K562 (cell line): ENCODE measurements around the gene PIK3C2A. TPM values are rescaled to one million over a fixed set of nuclear protein-coding genes. Genes with fewer than 3 reads are reported as not detected.
A peak's percentile ranks its signal among the peaks of the same experiment; 100 is the strongest.

Experiments used
- FUS ChIP-seq: fragments of 200-400 bp; formaldehyde crosslinking; optimal IDR thresholded peaks from 2 replicates; pipeline ENCODE3; 2017; ENCODE audit warnings: low read depth, low read length
- ZNF253 ChIP-seq: fragments of 250-450 bp; sonication (Bioruptor Pico); conservative IDR thresholded peaks from 2 replicates; pipeline ENCODE4 v1.6.1; 2021; ENCODE audit warnings: mild to moderate bottlenecking
- ZNF436 ChIP-seq: fragments of 250-450, 450-650 bp; sonication (Bioruptor Pico); formaldehyde crosslinking; IDR thresholded peaks from 2 replicates; pipeline ENCODE4 v1.7.0; 2020; ENCODE audit warnings: mild to moderate bottlenecking
- polyA plus RNA-seq, 8 experiments: library from polyadenylated mRNA; depleted of rRNA in 4 of 8; stranded (reverse) in 5 of 8; unstranded in 3 of 8; fragments of >200 nt; fragmentation: Nextera tagmentation in 2 of 8; fragmentation: Illumina TruSeq in 1 of 8; extraction: Ambion mirVana in 2 of 8; extraction: Trizol in 1 of 8; gene quantifications; 2 replicates each; pipeline versions ENCODE4 v1.2.1 to v1.2.3, GENCODE V29; 2011 to 2014; ENCODE audit warnings: inconsistent platforms in 1 of 8, missing spikeins in 1 of 8
- total RNA-seq, 7 experiments: library from RNA; depleted of rRNA in 6 of 7; stranded (reverse); fragments of >200 nt in 6 of 7; fragmentation: Illumina TruSeq in 2 of 7; extraction: Trizol in 2 of 7; gene quantifications; 2 replicates each; pipeline versions ENCODE4 v1.2.1 to v1.2.3, GENCODE V29; 2011 to 2021; ENCODE audit warnings: low replicate concordance in 1 of 7
- TF ChIP-seq, protein P1 (sequence below): fragments of 450-650 bp; IDR thresholded peaks from 2 replicates; pipeline ENCODE4 v1.6.1; 2016; ENCODE audit warnings: mild to moderate bottlenecking, moderate library complexity
- TF ChIP-seq, protein P2 (sequence below): fragments of 450-650 bp; formaldehyde crosslinking; IDR thresholded peaks from 2 replicates; pipeline ENCODE4 v1.4.0; 2020; ENCODE audit warnings: mild to moderate bottlenecking, mixed read lengths

The PIK3C2A gene
- total and polyA plus RNA-seq, 9 of the 15 experiments (the other 6 are each of a cell fraction or from before 2014, with no cell fraction given): 3.1 to 25.2 (median 15.6) TPM

DNA sequence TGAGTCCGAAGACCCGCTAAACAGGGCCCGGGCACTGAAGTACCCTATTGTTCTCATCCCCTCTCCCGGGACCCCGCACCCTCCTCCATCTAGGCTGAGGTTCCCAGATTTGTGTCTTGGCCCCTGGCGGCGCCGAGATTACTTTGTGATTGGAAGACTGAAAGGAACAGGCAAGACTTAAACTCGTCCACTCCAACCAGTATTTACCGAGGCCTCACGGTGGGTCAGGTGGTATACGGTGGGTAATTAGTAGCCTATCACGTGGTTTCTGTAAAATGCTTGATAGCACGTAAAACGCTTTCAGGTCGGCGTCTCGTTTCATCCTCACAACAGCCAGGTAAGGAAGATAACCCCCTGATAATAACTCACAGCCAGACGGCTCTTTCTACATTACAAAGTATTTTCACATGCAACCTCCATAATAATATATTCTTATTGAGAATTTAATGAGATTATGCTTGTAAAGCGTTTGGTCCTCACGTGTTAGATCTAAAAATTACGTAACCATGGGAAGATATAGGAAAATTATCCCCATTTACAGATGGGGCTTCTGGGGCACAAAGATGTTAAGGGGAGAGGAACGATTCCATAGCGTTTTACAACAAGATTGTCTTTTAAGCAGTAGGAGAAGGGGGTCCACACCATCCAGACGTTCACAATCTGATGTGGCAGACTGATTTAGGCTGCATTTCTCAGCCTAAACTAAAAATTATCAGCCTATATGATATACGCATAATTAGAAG is 642 bp upstream of the PIK3C2A start (continued):
- TF ChIP-seq, protein P1, sequence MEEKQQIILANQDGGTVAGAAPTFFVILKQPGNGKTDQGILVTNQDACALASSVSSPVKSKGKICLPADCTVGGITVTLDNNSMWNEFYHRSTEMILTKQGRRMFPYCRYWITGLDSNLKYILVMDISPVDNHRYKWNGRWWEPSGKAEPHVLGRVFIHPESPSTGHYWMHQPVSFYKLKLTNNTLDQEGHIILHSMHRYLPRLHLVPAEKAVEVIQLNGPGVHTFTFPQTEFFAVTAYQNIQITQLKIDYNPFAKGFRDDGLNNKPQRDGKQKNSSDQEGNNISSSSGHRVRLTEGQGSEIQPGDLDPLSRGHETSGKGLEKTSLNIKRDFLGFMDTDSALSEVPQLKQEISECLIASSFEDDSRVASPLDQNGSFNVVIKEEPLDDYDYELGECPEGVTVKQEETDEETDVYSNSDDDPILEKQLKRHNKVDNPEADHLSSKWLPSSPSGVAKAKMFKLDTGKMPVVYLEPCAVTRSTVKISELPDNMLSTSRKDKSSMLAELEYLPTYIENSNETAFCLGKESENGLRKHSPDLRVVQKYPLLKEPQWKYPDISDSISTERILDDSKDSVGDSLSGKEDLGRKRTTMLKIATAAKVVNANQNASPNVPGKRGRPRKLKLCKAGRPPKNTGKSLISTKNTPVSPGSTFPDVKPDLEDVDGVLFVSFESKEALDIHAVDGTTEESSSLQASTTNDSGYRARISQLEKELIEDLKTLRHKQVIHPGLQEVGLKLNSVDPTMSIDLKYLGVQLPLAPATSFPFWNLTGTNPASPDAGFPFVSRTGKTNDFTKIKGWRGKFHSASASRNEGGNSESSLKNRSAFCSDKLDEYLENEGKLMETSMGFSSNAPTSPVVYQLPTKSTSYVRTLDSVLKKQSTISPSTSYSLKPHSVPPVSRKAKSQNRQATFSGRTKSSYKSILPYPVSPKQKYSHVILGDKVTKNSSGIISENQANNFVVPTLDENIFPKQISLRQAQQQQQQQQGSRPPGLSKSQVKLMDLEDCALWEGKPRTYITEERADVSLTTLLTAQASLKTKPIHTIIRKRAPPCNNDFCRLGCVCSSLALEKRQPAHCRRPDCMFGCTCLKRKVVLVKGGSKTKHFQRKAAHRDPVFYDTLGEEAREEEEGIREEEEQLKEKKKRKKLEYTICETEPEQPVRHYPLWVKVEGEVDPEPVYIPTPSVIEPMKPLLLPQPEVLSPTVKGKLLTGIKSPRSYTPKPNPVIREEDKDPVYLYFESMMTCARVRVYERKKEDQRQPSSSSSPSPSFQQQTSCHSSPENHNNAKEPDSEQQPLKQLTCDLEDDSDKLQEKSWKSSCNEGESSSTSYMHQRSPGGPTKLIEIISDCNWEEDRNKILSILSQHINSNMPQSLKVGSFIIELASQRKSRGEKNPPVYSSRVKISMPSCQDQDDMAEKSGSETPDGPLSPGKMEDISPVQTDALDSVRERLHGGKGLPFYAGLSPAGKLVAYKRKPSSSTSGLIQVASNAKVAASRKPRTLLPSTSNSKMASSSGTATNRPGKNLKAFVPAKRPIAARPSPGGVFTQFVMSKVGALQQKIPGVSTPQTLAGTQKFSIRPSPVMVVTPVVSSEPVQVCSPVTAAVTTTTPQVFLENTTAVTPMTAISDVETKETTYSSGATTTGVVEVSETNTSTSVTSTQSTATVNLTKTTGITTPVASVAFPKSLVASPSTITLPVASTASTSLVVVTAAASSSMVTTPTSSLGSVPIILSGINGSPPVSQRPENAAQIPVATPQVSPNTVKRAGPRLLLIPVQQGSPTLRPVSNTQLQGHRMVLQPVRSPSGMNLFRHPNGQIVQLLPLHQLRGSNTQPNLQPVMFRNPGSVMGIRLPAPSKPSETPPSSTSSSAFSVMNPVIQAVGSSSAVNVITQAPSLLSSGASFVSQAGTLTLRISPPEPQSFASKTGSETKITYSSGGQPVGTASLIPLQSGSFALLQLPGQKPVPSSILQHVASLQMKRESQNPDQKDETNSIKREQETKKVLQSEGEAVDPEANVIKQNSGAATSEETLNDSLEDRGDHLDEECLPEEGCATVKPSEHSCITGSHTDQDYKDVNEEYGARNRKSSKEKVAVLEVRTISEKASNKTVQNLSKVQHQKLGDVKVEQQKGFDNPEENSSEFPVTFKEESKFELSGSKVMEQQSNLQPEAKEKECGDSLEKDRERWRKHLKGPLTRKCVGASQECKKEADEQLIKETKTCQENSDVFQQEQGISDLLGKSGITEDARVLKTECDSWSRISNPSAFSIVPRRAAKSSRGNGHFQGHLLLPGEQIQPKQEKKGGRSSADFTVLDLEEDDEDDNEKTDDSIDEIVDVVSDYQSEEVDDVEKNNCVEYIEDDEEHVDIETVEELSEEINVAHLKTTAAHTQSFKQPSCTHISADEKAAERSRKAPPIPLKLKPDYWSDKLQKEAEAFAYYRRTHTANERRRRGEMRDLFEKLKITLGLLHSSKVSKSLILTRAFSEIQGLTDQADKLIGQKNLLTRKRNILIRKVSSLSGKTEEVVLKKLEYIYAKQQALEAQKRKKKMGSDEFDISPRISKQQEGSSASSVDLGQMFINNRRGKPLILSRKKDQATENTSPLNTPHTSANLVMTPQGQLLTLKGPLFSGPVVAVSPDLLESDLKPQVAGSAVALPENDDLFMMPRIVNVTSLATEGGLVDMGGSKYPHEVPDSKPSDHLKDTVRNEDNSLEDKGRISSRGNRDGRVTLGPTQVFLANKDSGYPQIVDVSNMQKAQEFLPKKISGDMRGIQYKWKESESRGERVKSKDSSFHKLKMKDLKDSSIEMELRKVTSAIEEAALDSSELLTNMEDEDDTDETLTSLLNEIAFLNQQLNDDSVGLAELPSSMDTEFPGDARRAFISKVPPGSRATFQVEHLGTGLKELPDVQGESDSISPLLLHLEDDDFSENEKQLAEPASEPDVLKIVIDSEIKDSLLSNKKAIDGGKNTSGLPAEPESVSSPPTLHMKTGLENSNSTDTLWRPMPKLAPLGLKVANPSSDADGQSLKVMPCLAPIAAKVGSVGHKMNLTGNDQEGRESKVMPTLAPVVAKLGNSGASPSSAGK: peak; percentile 59
- TF ChIP-seq ZNF253 (no peak), ZNF436 (no peak), FUS (no peak)
- TF ChIP-seq, protein P2, sequence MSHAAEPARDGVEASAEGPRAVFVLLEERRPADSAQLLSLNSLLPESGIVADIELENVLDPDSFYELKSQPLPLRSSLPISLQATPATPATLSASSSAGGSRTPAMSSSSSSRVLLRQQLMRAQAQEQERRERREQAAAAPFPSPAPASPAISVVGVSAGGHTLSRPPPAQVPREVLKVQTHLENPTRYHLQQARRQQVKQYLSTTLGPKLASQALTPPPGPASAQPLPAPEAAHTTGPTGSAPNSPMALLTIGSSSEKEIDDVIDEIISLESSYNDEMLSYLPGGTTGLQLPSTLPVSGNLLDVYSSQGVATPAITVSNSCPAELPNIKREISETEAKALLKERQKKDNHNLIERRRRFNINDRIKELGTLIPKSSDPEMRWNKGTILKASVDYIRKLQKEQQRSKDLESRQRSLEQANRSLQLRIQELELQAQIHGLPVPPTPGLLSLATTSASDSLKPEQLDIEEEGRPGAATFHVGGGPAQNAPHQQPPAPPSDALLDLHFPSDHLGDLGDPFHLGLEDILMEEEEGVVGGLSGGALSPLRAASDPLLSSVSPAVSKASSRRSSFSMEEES: peak; percentile 92
